Hepatocyte (in vitro differentiated cells): ENCODE results near the gene LSM7. TPM values are rescaled to one million over a fixed set of nuclear protein-coding genes. Genes with fewer than 3 reads are reported as not detected.
A peak's percentile ranks its signal among the peaks of the same experiment; 100 is the strongest.
"Not testable (repeated sequence)": the region's sequence is repeated elsewhere in the genome, so short reads cannot be mapped to it uniquely, and the experiment has no call there.

Experiments
- DNase-seq: peaks from one replicate; pipeline ENCODE4 v3.0.0-alpha.2; 2016; ENCODE audit warnings: low spot score
- H2AFZ ChIP-seq: fragments of 200-600 bp; sonication (generic); 2 replicates; pipeline ENCODE4 v1.6.0; 2016; ENCODE audit warnings: antibody characterized with exemption, mild to moderate bottlenecking
- H3K27ac ChIP-seq: fragments of 200-600 bp; sonication (generic); 2 replicates; pipeline ENCODE4 v1.5.1; 2016; ENCODE audit warnings: mild to moderate bottlenecking
- H3K27me3 ChIP-seq: fragments of 200-600 bp; sonication (generic); 2 replicates; pipeline ENCODE4 v1.6.1; 2016
- H3K36me3 ChIP-seq: fragments of 200-600 bp; sonication (generic); replicated peaks from 2 replicates; pipeline ENCODE4 v1.5.1; 2016; ENCODE audit warnings: low read depth; ENCODE audit not compliant: insufficient read depth
- H3K4me1 ChIP-seq: fragments of 200-600 bp; sonication (generic); 2 replicates; pipeline ENCODE4 v1.5.1; 2016; ENCODE audit warnings: mild to moderate bottlenecking, moderate library complexity; ENCODE audit not compliant: insufficient read depth
- H3K4me2 ChIP-seq: fragments of 200-600 bp; sonication (generic); 2 replicates; pipeline ENCODE4 v1.6.0; 2016
- H3K4me3 ChIP-seq: fragments of 200-600 bp; sonication (generic); 2 replicates; pipeline ENCODE4 v1.5.1; 2016; ENCODE audit warnings: mild to moderate bottlenecking
- H3K79me2 ChIP-seq: fragments of 200-600 bp; sonication (generic); 2 replicates; pipeline ENCODE4 v1.6.0; 2017; ENCODE audit warnings: mild to moderate bottlenecking
- H3K9me2 ChIP-seq: fragments of 200-600 bp; sonication (generic); replicated peaks from 2 replicates; pipeline ENCODE4 v1.6.0; 2017; ENCODE audit warnings: mild to moderate bottlenecking; ENCODE audit not compliant: insufficient read depth
- H3K9me3 ChIP-seq: fragments of 200-600 bp; sonication (generic); 2 replicates; pipeline ENCODE4 v1.5.1; 2016; ENCODE audit warnings: low read depth, mild to moderate bottlenecking
- H4K20me1 ChIP-seq: fragments of 200-600 bp; sonication (generic); 2 replicates; pipeline ENCODE4 v1.6.0; 2016; ENCODE audit warnings: mild to moderate bottlenecking; ENCODE audit not compliant: insufficient read depth, poor library complexity, severe bottlenecking
- EZH2 ChIP-seq: fragments of 200-600 bp; sonication (generic); IDR thresholded peaks from 2 replicates; pipeline ENCODE4 v1.6.1; 2016; ENCODE audit warnings: antibody characterized with exemption, mild to moderate bottlenecking, borderline replicate concordance
- EZH2phosphoT487 ChIP-seq: fragments of 200-600 bp; sonication (generic); IDR thresholded peaks from one replicate; pipeline ENCODE4 v1.6.1; 2018; ENCODE audit warnings: antibody characterized with exemption, mild to moderate bottlenecking, low read depth, moderate library complexity; ENCODE audit not compliant: unreplicated experiment, severe bottlenecking
- WGBS: methylation state at CpG from one replicate; pipeline ENCODE4 v1.1.6; 2016; ENCODE audit warnings: low lambda C conversion rate; ENCODE audit errors: missing lambda C conversion rate; 5-methylcytosine and 5-hydroxymethylcytosine counted together
- polyA plus RNA-seq: library from polyadenylated mRNA; unstranded; fragments of >200 nt; fragmentation: Nextera tagmentation; extraction: Ambion mirVana; gene quantifications from 2 replicates; pipeline ENCODE4 v1.2.1, GENCODE V29; 2016
- total RNA-seq: library from RNA; depleted of rRNA; stranded (reverse); fragments of >200 nt; gene quantifications from 2 replicates; pipeline ENCODE4 v1.2.3, GENCODE V29; 2014
- TF ChIP-seq, protein P1 (sequence below): fragments of 200-600 bp; sonication (generic); IDR thresholded peaks from 2 replicates; pipeline ENCODE4 v1.5.1; 2016; ENCODE audit warnings: antibody characterized with exemption, mild to moderate bottlenecking; ENCODE audit not compliant: poor library complexity

LSM7 gene
- total and polyA plus RNA-seq, 2 experiments from 2014 or later = 150 to 190 TPM

DNA sequence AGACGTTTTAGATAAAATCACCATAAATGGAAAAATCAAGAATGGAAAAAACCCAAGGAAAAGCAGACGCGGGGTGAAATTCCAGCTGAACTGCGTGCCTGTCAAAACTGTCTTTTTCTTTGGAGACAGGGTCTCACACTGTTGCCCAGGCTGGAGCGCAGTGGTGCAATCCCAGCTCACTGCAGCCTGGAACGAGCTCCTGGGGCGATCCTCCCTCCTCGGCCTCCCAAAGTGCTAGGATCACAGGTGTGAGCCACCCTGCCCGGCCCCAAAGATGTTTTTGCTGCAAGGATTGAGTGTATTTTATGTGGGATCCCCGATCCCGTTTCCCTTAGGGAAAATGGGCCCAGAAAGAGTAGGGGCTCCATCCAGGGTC is 45.5 kb downstream of the LSM7 start:
- Histone ChIP-seq H4K20me1 (no peaks in the 10 kb centered on the region), H3K4me3 (no peak overlapping the region), H3K4me2 (peak overlapping the region; percentile 84)

DNA sequence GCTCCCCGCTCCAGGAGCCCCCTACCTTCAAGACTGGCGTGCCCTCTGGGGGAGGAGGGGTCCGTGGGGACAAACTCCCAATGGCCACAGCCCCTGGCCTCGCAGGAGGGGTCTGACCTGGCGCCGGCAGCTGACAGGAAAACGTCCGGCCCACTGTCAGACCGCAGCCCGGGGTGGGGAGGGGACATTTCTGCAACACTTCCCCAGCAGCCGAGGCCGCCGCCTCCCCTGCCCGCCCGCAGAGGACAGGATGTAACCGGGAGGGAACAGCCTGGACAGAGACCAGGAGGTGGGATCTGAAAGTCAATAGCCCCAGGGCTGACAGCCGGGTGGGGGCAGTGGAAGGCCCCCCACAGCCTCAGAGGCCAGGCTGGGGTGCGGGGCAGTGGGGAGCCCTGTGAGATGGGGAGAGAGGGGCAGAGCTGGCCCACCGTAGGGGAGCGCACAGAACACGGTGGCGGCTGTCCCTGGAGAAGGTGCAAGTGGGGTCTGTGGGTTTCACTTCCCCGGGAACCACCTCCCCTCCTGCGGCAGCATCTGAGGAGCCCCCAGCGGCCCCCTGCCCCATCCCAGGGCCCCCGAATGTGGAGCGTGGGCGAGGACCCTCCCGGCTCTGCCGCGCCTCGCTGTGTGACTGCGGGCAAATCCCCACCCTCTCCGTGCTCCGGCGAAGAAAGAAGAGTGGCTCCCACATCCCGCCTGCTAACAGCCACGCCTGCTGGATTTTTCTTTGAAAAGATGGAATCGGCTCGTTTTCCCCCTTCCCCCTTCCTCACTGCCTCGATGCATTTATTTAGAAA is 46.1 kb downstream of the LSM7 start, which contains the start of gene PEAK3:
Gene PEAK3, minus strand, starts transcription at position 114 of the 800 bp plus-strand sequence. CDS start 1,244 bp downstream, outside the sequence.
- H3K4me2 ChIP-seq = peak within 1 kb of the TSS; percentile 84
- peaks cover 11% of the 10 kb centered on the region for H3K4me1 ChIP-seq
- H3K4me3 ChIP-seq = no peak within 1 kb of the TSS
- no peaks in the 10 kb centered on the region for H3K36me3 ChIP-seq
- H4K20me1 ChIP-seq = no peaks in the 10 kb centered on the region
- H3K79me2 ChIP-seq = no peaks in the 10 kb centered on the region
- H2AFZ ChIP-seq = no peak within 1 kb of the TSS
- no peaks in the 10 kb centered on the region for H3K9me2 ChIP-seq
- WGBS = 7% methylated on average over 32 of the region's 41 CpGs
- no peaks in the 10 kb centered on the region for H3K9me3 ChIP-seq
- TF ChIP-seq EZH2phosphoT487 (no peak), EZH2 (peak; percentile 16)
- TF ChIP-seq, protein P1, sequence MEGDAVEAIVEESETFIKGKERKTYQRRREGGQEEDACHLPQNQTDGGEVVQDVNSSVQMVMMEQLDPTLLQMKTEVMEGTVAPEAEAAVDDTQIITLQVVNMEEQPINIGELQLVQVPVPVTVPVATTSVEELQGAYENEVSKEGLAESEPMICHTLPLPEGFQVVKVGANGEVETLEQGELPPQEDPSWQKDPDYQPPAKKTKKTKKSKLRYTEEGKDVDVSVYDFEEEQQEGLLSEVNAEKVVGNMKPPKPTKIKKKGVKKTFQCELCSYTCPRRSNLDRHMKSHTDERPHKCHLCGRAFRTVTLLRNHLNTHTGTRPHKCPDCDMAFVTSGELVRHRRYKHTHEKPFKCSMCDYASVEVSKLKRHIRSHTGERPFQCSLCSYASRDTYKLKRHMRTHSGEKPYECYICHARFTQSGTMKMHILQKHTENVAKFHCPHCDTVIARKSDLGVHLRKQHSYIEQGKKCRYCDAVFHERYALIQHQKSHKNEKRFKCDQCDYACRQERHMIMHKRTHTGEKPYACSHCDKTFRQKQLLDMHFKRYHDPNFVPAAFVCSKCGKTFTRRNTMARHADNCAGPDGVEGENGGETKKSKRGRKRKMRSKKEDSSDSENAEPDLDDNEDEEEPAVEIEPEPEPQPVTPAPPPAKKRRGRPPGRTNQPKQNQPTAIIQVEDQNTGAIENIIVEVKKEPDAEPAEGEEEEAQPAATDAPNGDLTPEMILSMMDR = no peak
- peaks cover 20% of the 10 kb centered on the region for H3K27me3 ChIP-seq
- DNase-seq = no peak
- no peak within 1 kb of the TSS for H3K27ac ChIP-seq

More for the DNA sequence above, 45.5 kb downstream of the LSM7 start:
- Histone ChIP-seq H3K27me3 (peaks cover 26% of the 10 kb centered on the region), H3K79me2 (no peaks in the 10 kb centered on the region), H3K4me1 (peaks cover 11% of the 10 kb centered on the region), H3K9me2 (no peaks in the 10 kb centered on the region), H3K36me3 (no peaks in the 10 kb centered on the region), H2AFZ (no peak overlapping the region), H3K9me3 (no peaks in the 10 kb centered on the region), H3K27ac (no peak overlapping the region)
- 62% methylated on average over 11 of the region's 11 CpGs for WGBS
- TF ChIP-seq EZH2 = no peak
- TF ChIP-seq EZH2phosphoT487 = no peak
- TF ChIP-seq, protein P1 = no peak
- no peak for DNase-seq

GRCh38 chr19:2281265-2282061 is 46.9 kb downstream of the LSM7 start:
- not testable (repeated sequence) for H4K20me1 ChIP-seq, DNase-seq, H3K9me3 ChIP-seq, H3K9me2 ChIP-seq, H3K79me2 ChIP-seq, H3K36me3 ChIP-seq, H3K4me3 ChIP-seq, H3K27ac ChIP-seq, H2AFZ ChIP-seq
- peaks cover 15% of the 10 kb centered on the region for H3K27me3 ChIP-seq
- peak overlapping the region; percentile 84 for H3K4me2 ChIP-seq
- H3K4me1 ChIP-seq = peaks cover 11% of the 10 kb centered on the region
- WGBS = 26% methylated on average over 12 of the region's 16 CpGs
